ENCODE data around the gene LDLRAD3. TPM values are rescaled to one million over a fixed set of nuclear protein-coding genes. Genes with fewer than 3 reads are reported as not detected.

LDLRAD3 gene
- total RNA-seq, 1 donor from 2014 or later: 3.9 TPM

DNA sequence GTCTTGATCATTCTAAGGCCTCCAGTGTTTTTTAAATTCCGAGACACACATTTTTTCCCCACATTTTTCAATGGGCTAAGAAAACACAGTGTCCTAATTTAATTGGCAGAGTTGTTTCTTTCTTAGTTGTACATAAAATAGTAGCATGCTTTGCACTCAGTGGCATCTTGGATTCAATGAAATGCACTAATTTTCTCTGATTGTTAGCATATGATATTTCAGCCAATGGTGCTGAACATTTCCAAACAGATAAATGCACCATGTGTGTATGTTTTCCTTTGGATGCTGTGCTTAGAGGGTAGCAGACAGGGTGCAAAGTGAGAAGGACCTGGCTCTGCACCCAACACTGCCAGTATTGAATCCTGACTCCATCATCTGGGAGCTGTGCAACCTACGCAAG, 103.5 kb downstream of the LDLRAD3 start:
- DNase-seq (ENCODE audit: low read depth): no peak

DNA sequence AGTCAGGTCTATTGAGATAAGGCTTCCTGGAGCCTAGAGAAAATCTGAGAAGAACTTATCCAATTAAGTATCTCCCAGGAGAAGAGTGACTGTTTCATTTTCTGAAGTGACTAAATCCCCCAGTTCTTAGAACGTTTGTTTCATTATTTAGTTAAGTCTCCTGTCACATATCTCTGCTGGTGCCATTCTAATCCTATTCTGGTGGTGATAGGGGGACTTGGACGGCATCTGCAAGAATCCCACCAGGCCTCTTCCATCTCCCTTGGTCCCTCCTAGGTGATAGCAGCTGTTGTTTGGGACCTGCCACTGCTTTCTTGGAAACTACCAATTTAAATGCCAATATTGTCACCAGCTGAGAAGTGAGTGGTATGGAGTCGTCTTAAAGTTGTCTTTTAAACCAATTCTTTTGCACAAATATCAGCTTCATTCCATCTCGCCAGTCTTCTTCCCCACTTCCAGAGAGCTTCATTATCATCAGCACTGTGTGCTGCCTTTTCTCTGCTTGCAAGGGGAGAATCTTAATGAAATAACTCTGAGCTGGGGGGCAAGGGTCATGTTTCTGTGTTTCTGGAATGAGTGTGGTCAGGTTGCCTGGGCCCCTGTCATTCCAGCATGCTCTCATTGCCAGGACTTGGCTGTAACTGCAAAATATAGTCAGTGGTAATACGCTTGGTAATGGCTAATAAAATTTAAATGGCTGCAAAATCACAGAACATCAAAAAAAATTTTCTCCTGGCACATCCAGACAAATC, 104.8 kb downstream of the LDLRAD3 start:
- peak; percentile 50 for DNase-seq (ENCODE audit: low read depth)

DNA sequence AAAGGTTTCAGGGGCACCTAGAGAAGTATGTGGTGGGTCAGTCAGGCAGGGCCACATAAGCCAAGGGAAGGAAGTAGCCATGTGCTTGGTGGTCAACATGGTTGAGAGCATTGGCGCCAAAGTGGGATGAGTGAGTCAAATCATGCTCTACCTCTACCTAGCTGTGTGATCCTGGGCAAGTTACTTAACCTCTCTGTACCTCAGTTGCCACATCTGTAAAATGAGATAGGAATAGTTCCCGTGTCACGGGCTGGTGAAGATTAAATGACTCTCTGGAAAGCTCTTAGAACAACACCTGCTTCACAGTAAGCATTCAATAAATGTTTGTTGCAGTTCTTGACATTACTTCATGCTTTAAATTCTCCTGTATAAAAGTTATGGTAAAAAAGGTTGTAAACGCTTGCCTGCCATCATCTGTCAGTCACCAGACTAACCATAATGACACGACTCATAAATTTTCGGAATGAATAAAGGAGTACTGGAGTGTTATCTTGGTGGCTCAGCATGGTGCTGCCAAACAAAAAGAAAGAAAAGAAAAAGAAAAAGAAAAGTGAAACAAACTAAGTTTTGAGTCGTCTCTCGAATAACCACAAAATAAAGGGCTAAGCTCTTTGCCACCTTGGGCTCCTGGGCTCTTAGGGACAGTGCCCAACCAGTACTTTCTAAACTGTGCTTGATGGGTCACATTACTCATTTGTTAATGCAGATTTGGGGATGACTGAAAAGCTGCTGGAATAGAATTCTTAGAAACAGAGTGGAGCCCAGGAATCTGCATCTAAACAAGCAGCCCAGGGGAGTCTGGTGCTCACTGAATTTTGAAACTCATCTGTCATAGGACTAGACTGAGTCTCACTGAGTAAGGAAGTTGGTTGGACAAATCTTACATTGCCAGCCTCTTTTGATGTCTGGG, 107.6 kb downstream of the LDLRAD3 start:
- DNase-seq (ENCODE audit: low read depth): no peak

DNA sequence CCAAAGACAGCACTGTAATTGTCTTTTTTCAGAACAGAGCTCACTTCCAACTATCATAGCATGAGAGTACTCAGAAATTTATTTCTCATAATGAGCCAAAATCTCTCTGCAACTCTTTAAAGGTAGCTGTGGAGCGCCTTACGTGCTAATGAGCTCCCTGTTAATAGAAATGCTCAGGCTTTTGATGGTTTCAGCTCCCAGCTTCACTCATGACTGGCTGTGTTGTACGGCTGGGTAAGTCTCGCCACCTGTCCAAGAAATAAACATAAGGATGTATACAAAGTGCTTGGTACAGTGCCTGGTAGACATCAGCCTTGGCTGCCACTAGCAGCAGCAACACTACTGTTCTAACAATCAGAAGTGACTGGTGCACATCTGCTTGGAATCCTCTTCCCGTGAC, 109.4 kb downstream of the LDLRAD3 start:
- DNase-seq (ENCODE audit: low read depth): no peak

DNA sequence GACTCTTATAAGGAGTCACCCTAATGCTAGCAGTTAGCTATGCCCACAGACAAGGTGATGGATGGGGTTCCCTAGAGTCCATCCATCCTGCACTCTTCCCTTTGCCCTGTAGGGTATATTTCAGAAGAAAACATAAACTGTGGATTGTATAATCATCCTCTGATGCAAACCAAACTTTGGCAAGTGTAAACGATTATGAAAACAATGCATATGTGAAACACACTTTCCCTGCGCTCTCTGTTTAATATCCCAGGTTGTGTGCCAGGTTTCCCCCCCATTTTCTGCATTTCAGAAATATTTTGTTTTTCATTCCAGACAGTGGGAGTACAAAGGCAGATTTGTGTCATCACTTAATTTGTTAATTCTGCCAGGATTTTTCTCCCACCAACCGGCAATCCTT, 110.0 kb downstream of the LDLRAD3 start:
- DNase-seq (ENCODE audit: low read depth): no peak

DNA sequence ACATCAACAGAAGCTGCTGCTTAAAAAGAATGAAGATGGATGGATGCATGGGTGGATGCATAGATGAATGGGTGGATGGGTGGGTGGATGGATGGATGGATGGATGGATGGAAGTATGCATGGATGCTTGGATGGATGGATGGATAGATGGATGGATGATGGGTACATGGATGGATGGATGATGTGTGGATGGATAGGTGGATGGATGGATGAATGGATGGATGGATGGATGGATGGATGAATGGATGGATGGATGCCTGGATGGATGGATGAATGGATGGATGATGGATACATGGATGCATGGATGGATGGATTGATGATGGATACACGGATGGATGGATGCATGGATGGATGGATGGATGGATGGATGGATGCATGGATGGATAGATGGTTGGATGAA, 110.8 kb downstream of the LDLRAD3 start:
- DNase-seq (ENCODE audit: low read depth): no peak

DNA sequence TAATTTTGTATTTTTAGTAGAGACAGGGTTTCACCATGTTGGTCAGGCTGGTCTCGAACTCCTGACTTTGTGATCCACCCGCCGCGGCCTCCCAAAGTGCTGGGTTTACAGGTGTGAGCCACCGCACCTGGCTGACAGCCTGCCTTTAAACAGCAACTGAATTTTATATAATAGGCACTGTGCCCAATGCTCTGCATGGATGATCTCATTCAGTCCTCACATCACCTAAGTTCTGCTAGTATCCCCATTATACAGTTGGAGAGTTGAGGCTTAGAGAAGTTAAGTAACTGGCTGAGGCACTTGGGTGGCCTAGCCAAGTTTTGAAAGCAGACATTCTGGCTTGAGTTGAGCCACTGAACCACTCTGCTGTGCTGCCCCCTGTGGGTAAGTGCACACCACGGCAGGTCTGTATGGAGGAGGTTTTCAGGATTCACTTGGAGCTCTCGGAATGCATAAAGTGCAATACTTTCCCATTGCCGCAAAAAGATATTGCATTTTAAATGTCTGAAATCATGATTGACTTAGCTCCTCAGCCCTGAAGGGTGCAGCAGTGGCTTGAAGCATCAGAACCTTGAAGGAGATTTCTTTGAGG, 112.4 kb downstream of the LDLRAD3 start:
- peak; percentile 23 for DNase-seq (ENCODE audit: low read depth)

DNA sequence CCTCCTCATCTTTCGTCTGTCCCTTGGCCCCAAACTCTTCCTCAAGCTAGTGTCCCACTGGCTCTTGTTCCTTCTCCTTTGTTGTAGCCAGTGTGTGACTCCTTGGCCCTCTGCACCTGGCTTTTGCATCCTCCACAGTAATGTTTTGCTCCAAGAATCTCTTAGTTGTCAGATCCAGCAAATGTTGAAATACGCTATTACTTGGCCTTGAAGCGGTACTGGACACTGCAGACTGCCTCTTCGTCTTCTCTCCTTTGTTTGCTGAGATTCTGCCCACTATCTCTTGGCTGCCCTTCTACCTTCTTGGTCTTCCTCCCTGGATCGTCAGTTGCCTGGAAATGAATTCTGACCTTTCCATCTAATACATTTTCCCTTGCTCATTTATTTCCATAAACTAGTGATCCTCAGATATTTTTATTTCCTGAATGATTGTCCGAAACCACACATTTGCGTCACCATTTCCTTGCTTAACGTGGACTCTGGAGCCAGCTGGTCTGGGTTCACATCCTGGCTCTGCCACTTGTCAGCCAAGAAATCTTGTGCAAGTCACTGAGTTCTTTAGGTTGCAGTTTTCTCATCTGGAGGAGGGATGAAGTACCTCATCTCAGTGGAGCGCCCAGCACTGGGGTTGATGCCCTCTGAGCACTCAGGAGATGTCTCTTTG, 113.6 kb downstream of the LDLRAD3 start:
- no peak for DNase-seq (ENCODE audit: low read depth)

DNA sequence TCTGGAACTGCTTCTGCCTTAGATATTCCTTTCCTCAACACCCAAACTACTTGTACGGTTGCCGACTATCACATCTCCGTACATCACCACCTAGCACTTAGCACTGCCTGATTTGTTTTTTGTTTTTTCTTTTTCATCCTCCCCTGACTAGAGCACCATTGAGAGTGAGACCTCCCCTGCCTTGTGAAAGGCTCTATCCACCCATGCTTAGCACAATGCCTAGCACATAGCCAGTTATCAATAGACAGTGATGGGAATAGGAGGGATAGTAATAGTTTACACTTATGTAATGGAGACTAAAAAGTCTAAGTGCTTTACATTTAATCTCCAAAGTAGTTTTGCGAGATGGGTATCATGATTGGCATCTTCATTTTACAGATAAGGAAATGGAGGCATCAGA, 115.8 kb downstream of the LDLRAD3 start:
- no peak for DNase-seq (ENCODE audit: low read depth)

DNA sequence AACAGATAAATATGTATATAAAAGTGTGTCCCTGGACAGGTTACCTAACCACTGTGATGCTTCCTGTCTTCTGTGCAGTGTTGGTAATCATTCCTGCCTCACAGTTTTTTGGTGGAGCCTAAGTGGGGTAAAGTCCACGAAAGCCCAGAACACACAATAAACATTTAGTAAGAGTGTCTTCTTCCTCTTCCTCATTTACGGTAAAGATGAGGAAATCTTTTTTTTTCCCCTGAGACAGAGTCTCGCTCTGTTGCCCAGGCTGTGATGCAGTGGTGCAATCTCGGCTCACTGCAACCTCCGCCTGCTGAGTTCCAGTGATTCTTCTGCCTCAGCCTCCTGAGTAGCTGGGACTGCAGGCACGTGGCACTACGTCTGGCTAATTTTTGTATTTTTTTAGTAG, 117.1 kb downstream of the LDLRAD3 start:
- DNase-seq (ENCODE audit: low read depth): peak; percentile 28

DNA sequence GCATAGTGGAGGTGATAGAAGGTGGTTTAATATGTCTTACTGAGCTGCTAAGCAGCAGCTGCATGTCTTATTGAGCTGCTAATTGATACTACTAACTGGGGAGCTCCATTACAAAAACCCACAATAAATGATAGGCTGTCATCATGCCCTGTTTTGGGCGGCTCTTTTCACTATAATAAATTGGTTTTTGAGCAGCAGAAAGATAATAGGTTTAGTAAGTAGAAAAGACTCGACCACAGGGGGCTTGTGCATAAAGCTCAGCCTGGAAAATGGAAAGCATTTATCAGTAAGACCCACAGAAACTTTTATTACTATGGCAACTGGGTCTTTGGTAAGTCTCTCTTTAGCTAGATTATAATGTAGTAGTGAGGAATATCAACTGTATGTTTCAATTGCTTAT, 117.6 kb downstream of the LDLRAD3 start:
- DNase-seq (ENCODE audit: low read depth): no peak

DNA sequence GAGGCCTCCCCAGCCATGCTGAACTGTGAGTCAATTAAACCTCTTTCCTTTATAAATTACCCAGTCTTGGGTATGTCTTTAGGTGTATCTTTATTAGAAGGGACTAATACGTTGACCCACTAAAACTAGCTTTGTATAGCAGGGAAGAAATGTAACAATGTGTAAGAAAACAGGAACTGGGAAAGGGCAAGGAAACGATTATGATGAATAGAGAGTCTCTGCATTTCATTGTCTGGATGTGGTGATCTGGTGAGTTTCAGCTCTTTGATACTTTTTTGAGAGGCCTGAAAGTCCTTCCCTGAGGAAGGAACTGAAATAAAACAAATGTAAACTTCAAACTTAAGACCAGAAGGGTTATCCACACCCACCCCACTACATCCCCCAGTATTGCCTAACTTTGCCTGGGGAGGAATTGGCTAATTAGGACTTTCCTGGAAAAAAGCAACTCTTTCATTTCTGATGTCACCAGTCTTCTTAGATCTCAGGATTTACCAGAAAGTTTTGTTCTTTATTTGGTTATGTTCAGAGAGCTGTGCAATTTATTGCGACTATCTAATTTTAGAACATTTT, 119.0 kb downstream of the LDLRAD3 start:
- peak; percentile 32 for DNase-seq (ENCODE audit: low read depth)

DNA sequence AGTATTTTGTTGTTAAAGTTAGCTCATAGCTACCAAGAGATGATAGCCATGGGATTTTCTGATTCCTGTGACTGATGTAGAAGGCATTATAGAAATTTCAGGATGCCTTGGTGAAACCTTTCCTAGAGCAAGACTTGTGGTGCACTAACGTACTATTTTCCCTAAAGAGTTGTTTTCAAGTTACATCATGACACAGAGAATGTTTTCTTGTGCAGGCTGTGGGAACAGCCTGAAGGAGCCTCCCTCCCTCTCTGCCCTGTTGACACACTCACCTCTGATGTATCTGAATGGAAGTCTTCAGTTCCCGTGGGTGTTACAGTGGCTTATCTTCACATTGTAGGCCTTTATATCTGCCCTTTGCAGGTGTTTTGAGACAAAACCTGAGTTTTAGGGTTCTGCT, 121.6 kb downstream of the LDLRAD3 start:
- no peak for DNase-seq (ENCODE audit: low read depth)

DNA sequence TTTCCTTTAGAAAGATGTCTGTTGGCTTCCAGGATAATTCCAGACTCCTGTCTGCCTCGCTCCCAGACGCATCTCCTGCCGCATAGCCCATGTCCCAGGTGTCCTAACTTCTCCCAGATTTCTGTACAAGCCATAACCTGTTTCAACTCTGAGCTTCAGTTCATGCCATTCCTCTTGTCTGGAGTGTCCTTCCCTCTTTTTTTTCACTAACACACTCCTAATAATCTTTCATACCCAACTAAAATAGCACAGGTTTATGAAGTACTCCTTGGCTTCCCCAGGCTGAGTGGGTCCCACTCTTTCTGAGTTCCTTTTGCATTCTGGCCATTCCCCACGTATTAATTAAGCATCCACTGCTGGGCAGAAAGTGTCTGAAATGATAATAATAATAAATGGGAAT, 123.0 kb downstream of the LDLRAD3 start:
- DNase-seq (ENCODE audit: low read depth): no peak

DNA sequence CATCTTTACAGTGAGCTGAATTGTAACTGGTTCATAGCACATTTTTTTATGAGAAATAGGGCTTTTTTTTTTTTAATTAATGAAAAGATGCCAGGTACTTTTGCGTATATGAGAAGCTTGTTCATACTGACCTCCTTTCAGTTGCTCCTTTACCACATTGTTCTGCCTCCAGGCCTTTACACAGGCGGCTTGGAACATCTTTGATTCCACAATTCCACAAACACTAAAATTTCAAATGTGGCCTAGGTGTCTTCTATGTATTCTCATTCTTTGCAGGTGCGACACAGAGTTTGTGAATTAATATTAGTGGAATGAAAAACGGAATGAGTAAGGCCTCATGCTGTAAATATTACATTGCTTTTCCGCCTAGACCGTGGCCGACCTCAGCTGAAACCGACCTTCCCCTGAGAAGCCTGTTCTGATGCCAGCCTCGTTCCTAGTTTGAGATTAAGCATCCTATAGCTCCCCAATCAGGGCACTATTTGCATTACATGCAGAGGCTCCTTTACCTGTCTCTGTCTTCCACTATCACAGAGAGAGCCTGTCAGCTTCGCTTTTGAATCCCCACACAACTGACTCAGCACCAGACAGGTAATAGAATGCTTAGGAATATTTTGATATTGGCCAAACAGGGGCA, 125.8 kb downstream of the LDLRAD3 start:
- DNase-seq (ENCODE audit: low read depth): no peak

DNA sequence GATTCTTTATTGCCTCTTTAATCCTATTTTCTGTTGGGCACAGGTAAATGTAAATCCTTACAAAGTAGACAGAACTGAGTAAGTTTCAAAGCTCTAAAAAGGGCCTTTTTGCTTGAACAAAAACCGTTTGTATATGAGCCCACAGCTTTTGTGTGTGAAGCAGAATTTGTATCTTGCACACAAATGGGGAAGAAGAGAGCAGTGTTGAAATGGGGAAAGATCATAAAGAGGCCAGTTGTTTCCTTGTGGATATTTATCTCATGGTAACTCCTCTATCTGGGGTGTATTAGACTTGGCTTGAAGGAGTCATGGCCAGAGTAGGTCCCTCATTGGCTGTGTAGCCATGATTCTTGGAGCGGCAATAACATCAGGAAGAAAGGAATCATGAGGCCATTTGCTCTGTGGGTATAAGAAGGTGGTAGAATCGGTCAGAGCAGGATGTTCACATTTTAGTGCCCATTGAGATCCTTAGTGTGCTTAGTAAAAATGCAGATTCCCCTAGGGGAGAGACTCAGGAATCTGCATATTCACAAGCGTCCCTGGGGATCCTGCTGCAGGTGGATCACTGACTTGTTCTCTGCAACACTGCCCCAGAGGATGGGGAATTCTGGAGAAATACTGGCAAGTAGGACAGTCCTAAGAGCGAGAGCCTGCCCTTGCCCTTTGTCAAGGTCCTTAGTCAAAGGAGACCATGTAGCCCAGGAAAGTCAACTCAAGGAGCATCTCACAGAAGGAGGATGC, 126.5 kb downstream of the LDLRAD3 start:
- DNase-seq (ENCODE audit: low read depth): no peak

DNA sequence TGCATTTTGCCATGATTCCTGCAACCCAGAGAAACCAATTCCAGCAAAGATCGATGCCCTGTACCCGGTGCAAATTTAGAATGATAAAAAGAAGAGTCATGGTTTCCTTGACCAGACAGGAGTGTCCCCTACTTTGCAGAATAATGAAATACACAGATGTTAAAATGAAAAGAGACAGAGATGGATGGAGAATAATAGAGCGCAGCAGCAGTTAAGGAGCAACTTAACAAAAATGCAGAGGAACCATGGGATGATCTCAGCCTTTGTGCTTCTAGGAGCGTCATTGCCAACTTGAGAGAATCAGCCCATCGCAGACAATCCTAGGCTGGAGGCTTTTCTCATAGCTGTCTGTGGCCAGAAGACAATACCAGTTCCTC, 127.1 kb downstream of the LDLRAD3 start:
- DNase-seq (ENCODE audit: low read depth): no peak

DNA sequence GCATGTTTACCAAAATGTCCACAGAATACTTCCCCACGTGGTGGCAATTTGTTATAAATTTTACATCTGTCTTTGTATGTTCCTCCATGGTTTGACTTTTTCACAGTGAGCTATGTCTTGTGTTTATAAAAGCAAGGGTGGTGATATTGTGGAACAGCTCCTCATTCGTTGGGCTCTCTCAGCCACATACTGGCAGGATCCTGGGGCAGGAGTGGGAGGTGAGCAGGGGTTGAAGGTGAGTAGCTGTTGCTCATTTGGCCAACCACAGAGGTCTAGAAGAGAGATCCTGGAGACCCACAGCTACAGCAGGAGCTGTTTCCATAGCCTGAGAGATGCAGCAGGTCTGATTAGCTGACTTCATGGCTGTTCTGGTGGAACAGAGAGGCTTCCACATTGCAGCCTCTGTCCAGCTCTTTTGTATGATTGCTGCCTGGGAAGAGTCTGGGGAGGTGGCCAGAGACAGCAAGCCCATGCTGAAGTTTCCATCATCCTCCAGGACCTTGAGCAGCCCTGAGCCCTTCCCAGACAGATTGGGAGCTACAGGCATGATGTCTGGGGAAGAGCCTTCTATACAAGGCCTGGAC, 128.1 kb downstream of the LDLRAD3 start:
- DNase-seq (ENCODE audit: low read depth): no peak

DNA sequence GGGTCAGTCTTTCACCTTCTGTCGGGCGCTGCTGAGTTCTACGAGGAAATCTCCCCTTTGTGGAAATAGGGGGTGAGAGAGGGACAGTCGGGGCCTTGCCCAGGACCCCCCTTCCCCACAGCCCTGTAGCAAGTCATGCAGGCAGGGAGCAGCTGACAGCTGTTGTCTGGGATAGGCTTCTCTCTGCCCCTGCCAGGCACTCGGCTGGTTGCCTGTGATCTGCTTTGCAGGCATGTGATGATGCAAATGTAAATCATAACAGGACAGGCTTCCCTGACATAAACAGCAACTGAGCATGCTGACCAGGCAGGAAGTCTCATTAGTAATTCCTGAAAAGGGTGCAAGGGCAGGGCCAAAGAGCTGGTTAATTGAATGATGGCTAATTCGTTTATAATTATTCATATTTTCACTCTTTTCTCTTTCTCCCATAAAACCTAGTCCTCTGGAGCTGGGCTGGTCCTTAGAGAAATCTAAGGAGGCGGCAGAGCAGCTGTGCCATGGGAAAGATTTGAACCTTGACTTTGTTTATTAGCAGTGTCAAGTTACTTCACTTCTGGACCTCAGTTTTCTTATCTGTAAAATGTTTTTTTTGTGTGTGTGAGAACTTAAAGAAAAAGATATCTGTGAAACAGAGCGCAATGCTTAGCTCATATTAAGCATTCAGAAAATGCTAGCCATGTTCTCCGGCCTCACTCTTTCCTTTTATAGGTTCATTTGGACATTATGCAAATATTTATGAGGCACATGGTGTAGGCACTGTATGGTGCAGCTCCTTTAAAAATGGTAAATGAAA, 129.7 kb downstream of the LDLRAD3 start:
- DNase-seq (ENCODE audit: low read depth): peak; percentile 32
